RCC 7860 (cell line): ENCODE data around the gene S1PR4.
"Not testable (repeated sequence)": the region's sequence is repeated elsewhere in the genome, so short reads cannot be mapped to it uniquely, and the experiment has no call there.

Experiments used
- DNase-seq: peaks from one replicate; pipeline ENCODE4 v3.0.0-alpha.2; 2015; ENCODE audit warnings: low spot score
- FAIRE-seq: peaks from 2 replicates; lab custom pipeline; 2012; peaks lifted over from hg19 to GRCh38; lab: Jason Lieb, UNC

Gene S1PR4

GRCh38 chr19:3192684-3193083 is 14.1 kb downstream of the S1PR4 start:
- no peak for FAIRE-seq
- DNase-seq = no peak

DNA sequence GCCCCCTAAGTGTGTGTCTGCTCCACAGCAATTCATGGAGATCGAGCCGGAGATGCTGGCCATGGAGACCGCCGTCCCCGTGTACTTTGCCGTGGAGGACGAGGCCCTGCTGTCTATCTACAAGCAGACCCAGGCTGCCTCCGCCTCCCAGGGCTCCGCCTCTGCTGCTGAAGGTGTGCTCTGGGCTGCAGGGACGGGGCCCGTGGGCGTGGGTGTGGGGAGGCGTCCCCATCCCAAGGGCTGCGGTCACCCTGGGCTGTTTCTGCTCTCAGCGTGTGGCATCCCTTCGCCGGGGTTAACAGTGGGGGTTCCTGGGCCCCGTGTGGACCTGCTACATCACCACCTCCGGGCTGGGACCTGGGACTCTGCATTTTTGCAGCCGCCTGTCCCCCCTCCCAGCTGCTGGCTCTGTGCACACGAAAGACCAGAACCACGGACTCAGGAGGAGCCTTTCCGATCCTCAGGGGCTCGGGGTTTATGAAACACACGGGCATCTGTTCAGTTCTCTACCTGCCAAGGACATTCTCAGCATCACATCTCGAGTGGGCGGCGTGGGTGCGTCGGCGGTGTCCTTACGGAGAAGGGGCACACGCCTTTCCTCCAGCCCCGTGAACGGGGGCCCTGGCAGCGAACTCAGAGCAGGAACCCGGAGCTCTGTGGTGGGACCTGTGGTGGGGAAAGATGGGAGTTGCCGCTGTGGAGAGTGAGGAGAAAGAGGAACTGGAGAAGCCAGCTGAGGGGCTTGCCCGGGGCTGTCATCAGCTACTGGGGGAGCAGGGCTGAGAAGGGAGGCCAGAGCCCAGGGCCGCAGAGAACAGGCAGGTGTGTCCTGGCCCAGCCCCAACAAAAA is 14.9 kb downstream of the S1PR4 start:
- DNase-seq = no peak
- no peak for FAIRE-seq

DNA sequence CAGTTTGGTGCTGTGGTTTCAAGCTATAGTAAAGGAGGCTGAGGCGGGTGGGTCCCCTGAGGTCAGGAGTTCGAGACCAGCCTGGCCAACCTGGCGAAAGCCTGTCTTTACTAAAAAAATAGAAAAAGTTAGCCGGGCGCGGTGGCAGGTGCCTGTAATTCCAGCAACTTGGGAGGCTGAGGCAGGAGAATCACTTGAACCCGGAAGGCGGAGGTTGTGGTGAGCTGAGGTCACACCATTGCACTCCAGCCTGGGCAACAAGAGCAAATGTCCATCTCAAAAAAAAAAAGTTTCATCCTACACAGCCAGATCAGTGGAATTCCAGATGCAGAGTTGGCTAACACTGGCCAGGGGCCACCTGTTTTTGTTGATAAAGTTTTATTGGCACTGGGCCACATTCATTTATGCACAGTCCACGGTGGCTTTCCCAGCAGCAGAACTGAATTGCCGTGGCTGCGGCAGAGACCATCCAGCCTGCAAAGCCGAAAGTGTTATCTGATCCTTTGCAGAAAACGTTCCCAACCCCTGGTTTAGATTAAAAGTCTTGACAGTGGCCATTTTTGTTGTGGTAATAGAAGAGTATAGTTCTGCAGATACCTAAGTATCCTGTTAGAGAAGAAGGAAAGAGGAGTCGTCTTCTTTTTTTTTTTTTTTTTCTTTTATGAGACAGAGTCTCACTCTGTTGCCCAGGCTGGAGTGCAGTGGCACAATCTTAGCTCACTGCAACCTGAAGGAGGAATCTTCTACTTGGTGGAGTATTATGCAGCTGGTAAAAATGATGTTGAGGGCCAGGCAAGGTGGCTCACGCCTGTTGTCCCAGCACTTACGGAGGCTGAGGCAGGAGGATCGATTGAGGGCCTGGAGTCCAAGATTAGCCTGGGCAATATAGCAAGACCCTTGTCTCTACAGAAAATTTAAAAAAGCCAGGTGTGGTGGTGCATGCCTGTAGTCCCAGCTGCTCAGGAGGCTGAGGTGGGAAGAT is 15.8 kb downstream of the S1PR4 start:
- FAIRE-seq (no peak), DNase-seq (no peak)

- no peak for FAIRE-seq
- no peak for DNase-seq
Measured at GRCh38 chr19:3196064-3196932, 17.7 kb downstream of the S1PR4 start.

DNA sequence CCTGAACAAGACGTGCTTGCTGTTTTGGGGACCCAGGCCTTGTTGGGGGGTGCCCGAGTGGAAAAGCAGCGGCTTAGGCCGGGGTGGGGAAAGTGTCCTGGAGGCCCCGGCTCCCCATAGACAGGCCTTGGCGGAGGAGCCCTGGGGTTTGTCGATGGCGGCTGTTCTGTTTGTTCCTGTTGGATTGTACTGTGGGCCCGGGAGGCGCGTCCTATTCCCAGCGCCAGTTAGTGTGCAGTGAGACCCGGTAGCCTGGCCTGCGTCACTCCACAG is 18.3 kb downstream of the S1PR4 start:
- DNase-seq (no peak), FAIRE-seq (no peak)

DNA sequence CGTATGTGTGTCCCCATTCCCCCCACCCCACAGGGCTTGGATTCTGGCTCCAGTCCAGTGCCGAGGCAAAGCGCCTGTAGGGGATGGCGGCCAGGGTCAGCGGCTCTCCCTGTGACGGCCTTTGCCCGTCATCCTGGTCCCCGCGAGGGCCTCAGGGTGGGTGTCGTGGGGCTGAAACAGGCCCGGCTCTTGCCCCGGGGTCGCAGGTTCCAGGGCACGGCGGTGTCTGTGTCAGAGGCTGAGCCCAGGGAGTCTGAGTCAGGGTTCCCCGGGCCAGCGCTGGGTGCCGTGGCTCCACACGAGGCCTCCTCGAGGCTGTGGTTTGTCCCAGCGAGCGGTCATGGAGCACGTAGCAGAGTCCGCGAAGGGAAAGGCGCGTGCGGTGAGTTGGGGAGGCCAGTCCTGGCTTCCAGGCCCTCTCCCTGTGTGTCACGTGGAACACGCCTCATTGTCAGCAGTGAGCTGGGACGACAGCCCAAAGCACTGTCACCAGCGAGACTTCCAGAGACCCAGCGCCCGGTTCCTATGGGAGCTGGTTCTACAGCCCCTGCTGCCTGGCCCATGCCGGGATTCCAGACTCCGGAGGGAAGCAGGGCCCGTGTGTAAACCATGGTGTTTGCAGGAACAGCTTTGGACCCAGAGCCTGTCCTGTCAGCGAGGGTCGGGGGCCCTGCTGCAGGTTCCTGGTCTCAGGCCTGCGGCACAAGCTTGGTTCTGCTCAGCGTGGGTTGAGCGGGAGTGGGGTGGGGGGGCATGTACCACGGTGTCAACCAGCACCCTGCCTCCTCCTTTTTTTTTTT is 20.5 kb downstream of the S1PR4 start:
- no peak for DNase-seq
- no peak for FAIRE-seq

DNA sequence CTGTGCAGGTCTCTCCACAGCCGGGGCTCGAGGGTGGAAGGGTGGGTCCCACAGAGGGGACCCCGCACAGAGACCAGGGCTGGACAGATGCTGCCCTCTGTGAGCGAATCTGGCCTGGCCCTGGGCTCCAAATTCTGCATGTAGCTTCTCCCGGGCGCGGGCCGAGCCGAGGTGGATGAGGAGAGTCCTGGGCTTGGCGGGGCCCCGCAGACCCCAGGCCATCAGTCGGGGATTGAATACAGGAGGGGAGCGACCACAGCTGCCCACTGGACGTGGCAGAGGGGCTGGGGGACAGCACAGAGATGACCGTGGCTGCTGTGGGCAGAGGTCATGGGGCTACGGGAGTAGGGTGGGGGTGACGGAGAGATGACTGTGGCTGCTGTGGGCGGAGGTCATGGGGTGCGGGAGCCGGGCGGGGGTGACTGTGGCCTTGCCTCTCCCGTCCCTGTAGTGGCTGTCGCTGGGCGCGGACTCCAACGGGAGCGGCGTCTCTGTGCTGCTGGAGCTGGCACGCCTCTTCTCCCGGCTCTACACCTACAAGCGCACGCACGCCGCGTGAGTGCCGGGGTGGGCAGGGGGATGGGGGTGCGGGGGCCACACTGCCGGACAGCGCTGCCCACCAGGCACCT is 22.6 kb downstream of the S1PR4 start:
- DNase-seq (no peak), FAIRE-seq (no peak)

DNA sequence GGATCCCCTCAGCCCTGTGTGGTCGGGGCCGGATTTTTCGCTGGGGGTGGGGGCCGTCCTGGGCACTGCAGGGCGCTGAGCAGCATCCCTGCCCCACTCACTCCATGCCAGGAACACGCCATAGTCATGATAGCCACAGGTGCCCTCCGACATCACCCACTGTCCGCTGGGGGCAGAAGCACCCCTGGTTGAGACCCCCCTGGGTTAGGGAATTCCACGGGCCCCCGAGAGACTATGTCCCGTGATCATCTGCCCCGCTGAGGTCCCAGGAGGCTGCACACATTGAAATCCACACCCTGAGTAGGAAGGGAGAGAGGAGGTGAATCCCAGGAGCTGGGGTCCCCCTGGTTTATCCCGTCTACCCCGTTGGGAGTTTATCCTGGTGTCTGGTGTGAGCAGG is 23.3 kb downstream of the S1PR4 start:
- DNase-seq = no peak
- no peak for FAIRE-seq

- FAIRE-seq (no peak), DNase-seq (no peak)
Measured at GRCh38 chr19:3202346-3202745, 23.8 kb downstream of the S1PR4 start.

DNA sequence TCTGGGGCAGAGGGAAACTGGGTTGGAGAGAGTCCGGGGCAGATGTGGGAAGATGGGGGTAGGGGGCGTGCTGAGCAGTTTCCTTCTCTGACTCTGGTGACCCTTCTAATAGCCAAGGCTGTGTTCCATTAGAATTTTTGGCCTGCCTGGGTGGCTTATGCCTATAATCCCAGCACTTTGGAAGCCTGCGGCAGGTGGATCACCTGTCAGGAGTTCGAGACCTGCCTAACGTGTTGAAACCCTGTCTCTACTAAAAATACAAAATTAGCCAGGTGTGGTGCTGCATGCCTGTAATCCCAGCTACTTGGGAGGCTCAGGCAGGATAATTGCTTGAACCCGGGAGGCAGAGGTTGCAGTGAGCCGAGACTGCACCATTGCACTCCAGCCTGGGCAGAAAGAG is 24.3 kb downstream of the S1PR4 start:
- not testable (repeated sequence) for DNase-seq, FAIRE-seq

DNA sequence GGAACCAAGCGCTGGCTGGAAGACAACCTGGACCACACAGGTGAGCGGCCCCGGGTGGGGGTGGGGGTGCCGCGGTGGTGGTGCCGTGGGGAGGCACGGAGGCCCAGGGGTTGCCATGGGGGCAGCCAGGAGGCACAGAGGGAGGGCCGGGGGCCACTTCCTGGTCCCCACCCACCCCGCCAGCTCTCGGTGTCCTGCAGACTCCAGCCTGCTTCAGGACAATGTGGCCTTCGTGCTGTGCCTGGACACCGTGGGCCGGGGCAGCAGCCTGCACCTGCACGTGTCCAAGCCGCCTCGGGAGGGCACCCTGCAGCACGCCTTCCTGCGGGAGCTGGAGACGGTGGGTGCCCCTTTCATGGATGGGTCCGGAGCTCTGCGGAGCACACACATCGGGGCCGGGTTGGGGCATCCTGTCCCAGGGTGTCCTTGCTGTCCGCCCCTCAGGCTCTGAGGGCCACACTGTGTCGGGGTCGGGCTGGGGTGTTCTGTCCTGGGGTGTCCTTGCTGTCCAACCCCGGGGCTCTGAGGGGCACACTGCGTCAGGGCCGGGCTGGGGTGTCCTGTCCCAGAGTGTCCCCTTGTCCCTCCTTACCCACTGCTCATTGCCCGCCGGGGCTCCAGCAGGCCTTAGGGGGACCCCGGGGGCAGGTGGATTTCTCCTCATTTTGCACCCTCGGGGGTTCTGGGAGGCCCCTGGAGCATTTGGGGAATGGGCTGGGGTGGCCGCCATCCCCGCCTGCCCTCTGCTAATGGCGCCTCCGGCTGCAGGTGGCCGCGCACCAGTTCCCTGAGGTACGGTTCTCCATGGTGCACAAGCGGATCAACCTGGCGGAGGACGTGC is 25.5 kb downstream of the S1PR4 start:
- DNase-seq (no peak), FAIRE-seq (no peak)

GRCh38 chr19:3204646-3205275 is 26.2 kb downstream of the S1PR4 start:
- DNase-seq (no peak), FAIRE-seq (no peak)

DNA sequence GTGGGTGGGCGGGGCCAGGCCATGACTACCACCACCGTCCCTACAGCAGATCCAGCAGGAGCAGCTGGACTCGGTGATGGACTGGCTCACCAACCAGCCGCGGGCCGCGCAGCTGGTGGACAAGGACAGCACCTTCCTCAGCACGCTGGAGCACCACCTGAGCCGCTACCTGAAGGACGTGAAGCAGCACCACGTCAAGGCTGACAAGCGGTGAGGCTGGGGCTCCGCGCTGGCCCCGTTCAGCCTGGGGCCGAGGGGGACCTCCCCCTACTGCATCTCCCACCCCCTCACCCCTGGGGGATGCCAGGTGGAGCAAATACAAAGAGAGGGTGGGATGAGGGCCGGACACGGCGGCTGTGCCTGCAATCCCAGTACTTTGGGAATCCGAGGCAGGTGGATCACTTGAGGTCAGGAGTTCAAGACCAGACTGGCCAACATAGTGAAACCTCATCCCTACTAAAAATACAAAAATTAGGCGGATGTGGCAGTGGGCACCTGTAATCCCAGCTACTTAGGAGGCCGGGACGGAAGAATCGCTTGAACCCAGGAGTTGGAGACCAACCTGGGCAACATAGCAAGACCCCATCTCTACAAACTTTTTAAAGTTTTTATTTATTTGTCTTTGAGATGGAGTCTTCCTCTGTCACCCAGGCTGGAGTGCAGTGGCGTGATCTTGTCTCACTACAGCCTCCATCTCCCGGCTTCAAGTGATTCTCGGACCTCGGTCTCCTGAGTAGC is 27.8 kb downstream of the S1PR4 start:
- FAIRE-seq = no peak
- no peak for DNase-seq

- FAIRE-seq (no peak), DNase-seq (no peak)
Measured at GRCh38 chr19:3207461-3208242, 29.1 kb downstream of the S1PR4 start.

DNA sequence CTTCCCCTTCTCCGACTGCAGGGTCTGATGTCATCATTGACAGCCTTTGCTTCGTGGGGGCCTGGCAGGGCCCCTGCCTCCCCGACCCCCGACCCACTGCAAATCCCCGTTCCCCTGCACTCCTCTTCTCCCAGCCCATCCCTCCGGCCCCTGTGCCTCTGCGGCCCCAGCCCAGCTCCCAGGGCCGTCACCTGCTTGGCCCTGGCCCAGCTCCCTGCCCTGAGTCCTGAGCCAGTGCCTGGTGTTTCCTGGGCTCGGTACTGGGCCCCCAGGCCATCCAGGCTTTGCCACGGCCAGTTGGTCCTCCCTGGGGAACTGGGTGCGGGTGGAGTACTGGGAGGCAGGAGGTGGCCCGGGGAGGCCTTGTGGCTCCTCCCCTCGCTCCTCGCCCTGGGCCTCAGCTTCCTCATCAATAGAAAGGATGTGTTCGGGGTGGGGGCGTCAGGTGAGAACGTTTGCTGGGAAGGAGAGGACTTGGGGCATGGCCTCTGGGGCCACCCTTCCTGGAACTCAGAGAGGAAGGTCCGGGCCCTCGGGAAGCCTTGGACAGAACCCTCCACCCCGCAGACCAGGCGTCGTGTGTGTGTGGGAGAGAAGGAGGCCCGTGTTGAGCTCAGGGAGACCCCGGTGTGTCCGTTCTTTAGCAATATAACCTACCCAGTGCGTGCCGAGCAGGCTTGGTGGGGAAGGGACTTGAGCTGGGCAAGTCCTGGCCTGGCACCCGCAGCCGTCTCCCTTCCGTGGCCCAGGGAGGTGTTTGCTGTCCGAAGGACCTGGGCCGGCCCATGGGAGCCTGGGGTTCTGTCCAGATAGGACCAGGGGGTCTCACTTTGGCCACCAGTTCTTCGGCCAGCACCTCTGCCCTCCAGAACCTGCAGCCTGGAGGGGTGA is 30.0 kb downstream of the S1PR4 start:
- FAIRE-seq (no peak), DNase-seq (no peak)
